ENCODE measurements around the gene ZNF212.

DNA sequence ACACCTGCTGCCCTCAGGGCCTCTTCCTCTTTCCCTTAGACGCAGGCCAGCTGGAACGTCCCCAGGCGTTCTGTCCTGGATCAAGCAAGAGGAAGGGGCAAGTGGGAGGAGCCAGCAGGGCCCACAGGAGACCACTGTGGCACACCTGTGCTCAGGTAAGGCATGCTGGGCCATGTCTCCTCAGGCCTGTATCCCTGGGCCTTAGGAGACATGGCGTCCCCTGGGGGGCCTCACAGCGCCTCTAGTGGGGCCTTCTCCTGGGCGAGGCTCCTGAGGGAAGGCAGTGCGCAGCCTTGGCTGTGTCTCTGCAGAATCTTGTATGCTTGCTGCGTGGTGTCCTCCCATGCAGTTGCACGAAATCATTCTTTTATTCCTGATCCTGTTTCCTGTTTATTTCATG lies 53.9 kb downstream of the ZNF212 start:
- TF ChIP-seq, protein P1, sequence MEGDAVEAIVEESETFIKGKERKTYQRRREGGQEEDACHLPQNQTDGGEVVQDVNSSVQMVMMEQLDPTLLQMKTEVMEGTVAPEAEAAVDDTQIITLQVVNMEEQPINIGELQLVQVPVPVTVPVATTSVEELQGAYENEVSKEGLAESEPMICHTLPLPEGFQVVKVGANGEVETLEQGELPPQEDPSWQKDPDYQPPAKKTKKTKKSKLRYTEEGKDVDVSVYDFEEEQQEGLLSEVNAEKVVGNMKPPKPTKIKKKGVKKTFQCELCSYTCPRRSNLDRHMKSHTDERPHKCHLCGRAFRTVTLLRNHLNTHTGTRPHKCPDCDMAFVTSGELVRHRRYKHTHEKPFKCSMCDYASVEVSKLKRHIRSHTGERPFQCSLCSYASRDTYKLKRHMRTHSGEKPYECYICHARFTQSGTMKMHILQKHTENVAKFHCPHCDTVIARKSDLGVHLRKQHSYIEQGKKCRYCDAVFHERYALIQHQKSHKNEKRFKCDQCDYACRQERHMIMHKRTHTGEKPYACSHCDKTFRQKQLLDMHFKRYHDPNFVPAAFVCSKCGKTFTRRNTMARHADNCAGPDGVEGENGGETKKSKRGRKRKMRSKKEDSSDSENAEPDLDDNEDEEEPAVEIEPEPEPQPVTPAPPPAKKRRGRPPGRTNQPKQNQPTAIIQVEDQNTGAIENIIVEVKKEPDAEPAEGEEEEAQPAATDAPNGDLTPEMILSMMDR (IDR thresholded peaks at IDR 0.05; ENCODE audit: poor library complexity, severe bottlenecking), result no peak
- TF ChIP-seq EZH2 (IDR thresholded peaks at IDR 0.05; ENCODE audit: borderline replicate concordance, insufficient read depth, low read length, poor library complexity, severe bottlenecking) (no peak), EP300 (conservative IDR thresholded peaks at IDR 0.05; ENCODE audit: poor library complexity, severe bottlenecking) (no peak), POLR2AphosphoS5 (IDR thresholded peaks at IDR 0.05) (no peak), TAF1 (IDR thresholded peaks at IDR 0.05; ENCODE audit: low read depth) (no peak), RAD21 (conservative IDR thresholded peaks at IDR 0.05) (no peak)

All from neural cell (in vitro differentiated cells).